H9 (cell line): ENCODE measurements around the gene SORCS2. TPM values are rescaled to one million over a fixed set of nuclear protein-coding genes. Genes with fewer than 3 reads are reported as not detected.

Experiments used
- DNase-seq: peaks from one replicate; pipeline ENCODE4 v3.0.0-alpha.2; 2017
- H2AFZ ChIP-seq: one replicate; pipeline ENCODE4 v1.6.1; 2013; ENCODE audit warnings: mild to moderate bottlenecking, low read length, control low read depth, moderate library complexity
- H2AK5ac ChIP-seq: 2 replicates; pipeline ENCODE4 v1.6.1; 2013; ENCODE audit warnings: low read length, control low read depth, mixed read lengths; ENCODE audit not compliant: insufficient read length
- H2BK120ac ChIP-seq: one replicate; pipeline ENCODE4 v1.6.1; 2013; ENCODE audit warnings: low read depth, mild to moderate bottlenecking, low read length, control low read depth, inconsistent platforms; ENCODE audit not compliant: poor library complexity, severe bottlenecking
- H2BK12ac ChIP-seq: 2 replicates; pipeline ENCODE4 v1.6.1; 2013; ENCODE audit warnings: low read length, control low read depth, mixed read lengths, low read depth; ENCODE audit not compliant: insufficient read length
- H2BK15ac ChIP-seq: 2 replicates; pipeline ENCODE4 v1.6.1; 2013; ENCODE audit warnings: low read depth, low read length, control low read depth
- H2BK20ac ChIP-seq: one replicate; pipeline ENCODE4 v1.6.1; 2013; ENCODE audit warnings: low read depth, mild to moderate bottlenecking, low read length, control low read depth, inconsistent platforms; ENCODE audit not compliant: poor library complexity, severe bottlenecking
- H2BK5ac ChIP-seq: 2 replicates; pipeline ENCODE4 v1.6.1; 2013; ENCODE audit warnings: low read length, control low read depth, mixed read lengths; ENCODE audit not compliant: insufficient read length
- H3K14ac ChIP-seq: 2 replicates; pipeline ENCODE4 v1.6.1; 2013; ENCODE audit warnings: low read length, control low read depth; ENCODE audit not compliant: insufficient read depth
- H3K18ac ChIP-seq: 2 replicates; pipeline ENCODE4 v1.6.1; 2013; ENCODE audit warnings: low read depth, mild to moderate bottlenecking, mixed read lengths, low read length, control low read depth; ENCODE audit not compliant: insufficient read length
- H3K23ac ChIP-seq: 2 replicates; pipeline ENCODE4 v1.6.1; 2013; ENCODE audit warnings: low read length, control low read depth, mixed read lengths, low read depth; ENCODE audit not compliant: insufficient read length
- H3K23me2 ChIP-seq: 2 replicates; pipeline ENCODE4 v1.6.1; 2013; ENCODE audit warnings: low read depth, mild to moderate bottlenecking, mixed read lengths, low read length, control low read depth; ENCODE audit not compliant: insufficient read length, poor library complexity, severe bottlenecking
- H3K27ac ChIP-seq: 2 replicates; pipeline ENCODE4 v1.5.1; 2013; ENCODE audit warnings: low read length, control low read depth, mixed read lengths, low read depth; ENCODE audit not compliant: insufficient read length
- H3K27me3 ChIP-seq: 2 replicates; pipeline ENCODE4 v1.6.1; 2013; ENCODE audit warnings: low read length, control low read depth, inconsistent platforms; ENCODE audit not compliant: insufficient read depth
- H3K4ac ChIP-seq: 2 replicates; pipeline ENCODE4 v1.6.1; 2013; ENCODE audit warnings: low read depth, mild to moderate bottlenecking, control low read depth, inconsistent platforms, low read length, moderate library complexity
- H3K4me1 ChIP-seq: 2 replicates; pipeline ENCODE4 v1.6.1; 2013; ENCODE audit warnings: low read length, control low read depth, inconsistent platforms; ENCODE audit not compliant: insufficient read depth
- H3K4me2 ChIP-seq: 2 replicates; pipeline ENCODE4 v1.6.1; 2013; ENCODE audit warnings: low read length, control low read depth, mixed read lengths; ENCODE audit not compliant: insufficient read length, insufficient read depth
- H3K56ac ChIP-seq: 2 replicates; pipeline ENCODE4 v1.6.1; 2013; ENCODE audit warnings: low read depth, mild to moderate bottlenecking, mixed read lengths, low read length, control low read depth; ENCODE audit not compliant: insufficient read length
- H3K79me1 ChIP-seq: 2 replicates; pipeline ENCODE4 v1.6.1; 2013; ENCODE audit warnings: low read depth, mild to moderate bottlenecking, moderate library complexity, low read length, control low read depth, inconsistent platforms; ENCODE audit not compliant: insufficient read depth, poor library complexity, severe bottlenecking
- H3K79me2 ChIP-seq: 2 replicates; pipeline ENCODE4 v1.6.1; 2013; ENCODE audit warnings: low read length, control low read depth, inconsistent platforms; ENCODE audit not compliant: insufficient read depth
- H3K9ac ChIP-seq: 2 replicates; pipeline ENCODE4 v1.6.1; 2013; ENCODE audit warnings: low read length, control low read depth, mixed read lengths; ENCODE audit not compliant: insufficient read length; ENCODE audit errors: extremely low read depth
- H3K9me3 ChIP-seq: one replicate; pipeline ENCODE4 v1.6.1; 2013; ENCODE audit warnings: low read depth, low read length, inconsistent platforms; ENCODE audit not compliant: control insufficient read depth
- H3T11ph ChIP-seq: one replicate; pipeline ENCODE4 v1.6.1; 2013; ENCODE audit warnings: mild to moderate bottlenecking, low read length, control low read depth, inconsistent platforms
- H4K20me1 ChIP-seq: one replicate; pipeline ENCODE4 v1.6.1; 2013; ENCODE audit not compliant: control insufficient read depth, insufficient read length, insufficient read depth
- H4K5ac ChIP-seq: 2 replicates; pipeline ENCODE4 v1.6.1; 2013; ENCODE audit warnings: low read depth, mild to moderate bottlenecking, mixed read lengths, low read length, control low read depth; ENCODE audit not compliant: insufficient read length
- H4K8ac ChIP-seq: replicated peaks from 2 replicates; pipeline ENCODE4 v1.6.1; 2013; ENCODE audit warnings: low read length, control low read depth, mixed read lengths, low read depth; ENCODE audit not compliant: insufficient read length
- H4K91ac ChIP-seq: 2 replicates; pipeline ENCODE4 v1.6.1; 2013; ENCODE audit warnings: low read depth, mild to moderate bottlenecking, moderate library complexity, mixed read lengths, low read length, control low read depth; ENCODE audit not compliant: insufficient read length
- H3K27ac Mint-ChIP-seq, 3 experiments: 2 replicates in 2 of 3; 3 replicates in 1 of 3; pipeline ENCODE4 v1.8.0; 2020 to 2021; ENCODE audit warnings: mixed read lengths in 3 of 3, mild to moderate bottlenecking in 1 of 3, moderate library complexity in 1 of 3
- H3K27me3 Mint-ChIP-seq: 2 replicates; pipeline ENCODE4 v1.8.0; 2021; ENCODE audit warnings: low read depth, mild to moderate bottlenecking, moderate library complexity, mixed read lengths
- H3K36me3 Mint-ChIP-seq, 3 experiments: 2 replicates in 2 of 3; 3 replicates in 1 of 3; pipeline ENCODE4 v1.8.0; 2020 to 2021; ENCODE audit warnings: low read depth in 3 of 3, mixed read lengths in 3 of 3; ENCODE audit not compliant: insufficient read depth in 1 of 3
- H3K4me1 Mint-ChIP-seq, 2 experiments: 2 replicates each; pipeline ENCODE4 v1.8.0; 2020; ENCODE audit warnings: mixed read lengths in 2 of 2
- H3K4me3 Mint-ChIP-seq, 2 experiments: 2 replicates in 1 of 2; 3 replicates in 1 of 2; pipeline ENCODE4 v1.8.0; 2020 to 2021; ENCODE audit warnings: mild to moderate bottlenecking in 2 of 2, mixed read lengths in 2 of 2, moderate library complexity in 1 of 2
- H3K9me3 Mint-ChIP-seq, 2 experiments: 2 replicates in 1 of 2; 3 replicates in 1 of 2; pipeline ENCODE4 v1.8.0; 2020; ENCODE audit warnings: mild to moderate bottlenecking in 2 of 2, mixed read lengths in 2 of 2, moderate library complexity in 1 of 2
- CTCF ChIP-seq: fragments of 200-600 bp; sonication (generic); conservative IDR thresholded peaks from 3 replicates; pipeline ENCODE4 v1.8.0; 2021; ENCODE audit warnings: antibody characterized with exemption, mild to moderate bottlenecking
- WGBS: extraction: QIAGEN DNeasy Blood & Tissue Kit; methylation state at CpG from one replicate; pipeline ENCODE4 v1.1.7; 2013; ENCODE audit warnings: missing lambda C conversion rate, low lambda C conversion rate, mixed read lengths; ENCODE audit not compliant: insufficient read length; ENCODE audit errors: extremely low coverage; 5-methylcytosine and 5-hydroxymethylcytosine counted together
- total RNA-seq: library from RNA; stranded (reverse); gene quantifications from 2 replicates; pipeline ENCODE4 v1.2.1, GENCODE V29; 2021

SORCS2 gene
- total RNA-seq, 1 experiment from 2014 or later = 0.57 TPM

GRCh38 chr4:7368296-7368695, 176.0 kb downstream of the SORCS2 start:
- Histone ChIP-seq H3K14ac (no peak overlapping the region), H3K23ac (no peak overlapping the region), H2AFZ (no peak overlapping the region), H4K20me1 (no peaks in the 10 kb centered on the region), H3K27ac (no peak overlapping the region), H4K91ac (no peak overlapping the region), H2BK12ac (no peak overlapping the region), H3T11ph (no peak overlapping the region), H3K4me1 (peaks cover 4% of the 10 kb centered on the region; the same call in 1 of the 2 replicates), H3K9me3 (no peaks in the 10 kb centered on the region), H3K23me2 (no peaks in the 10 kb centered on the region), H3K79me1 (no peaks in the 10 kb centered on the region), H3K18ac (no peak overlapping the region), H3K9ac (no peak overlapping the region), H3K27me3 (no peaks in the 10 kb centered on the region), H3K4me2 (no peak overlapping the region), H2BK15ac (no peak overlapping the region), H2BK120ac (no peak overlapping the region), H3K79me2 (no peaks in the 10 kb centered on the region), H2BK20ac (no peak overlapping the region), H3K56ac (no peak overlapping the region), H2BK5ac (no peak overlapping the region), H3K4ac (no peak overlapping the region), H4K8ac (no peak overlapping the region), H4K5ac (no peak overlapping the region), H2AK5ac (no peak overlapping the region)
- no peak for DNase-seq
- H3K4me1 Mint-ChIP-seq = peaks cover 9 to 13% of the 10 kb centered on the region in 2 experiments
- no peaks in the 10 kb centered on the region; a peak in 1 of 7 replicates for H3K36me3 Mint-ChIP-seq
- H3K27ac Mint-ChIP-seq = peak overlapping the region in 1 of 3 experiments; percentile 44; a peak in 1 of 7 replicates
- H3K4me3 Mint-ChIP-seq = no peak overlapping the region
- no peak for TF ChIP-seq CTCF
- H3K9me3 Mint-ChIP-seq = peaks cover 0 to 2% of the 10 kb centered on the region in 2 experiments; a peak in 2 of 5 replicates
- WGBS = no CpG with 5 or more reads among the region's 7 CpGs
- H3K27me3 Mint-ChIP-seq = peaks cover 4% of the 10 kb centered on the region
